H9 (cell line): ENCODE results near the gene IGSF22. TPM values are rescaled to one million over a fixed set of nuclear protein-coding genes. Genes with fewer than 3 reads are reported as not detected.
"Not testable (repeated sequence)": the region's sequence is repeated elsewhere in the genome, so short reads cannot be mapped to it uniquely, and the experiment has no call there.

Source experiments
- DNase-seq: peaks from one replicate; pipeline ENCODE4 v3.0.0-alpha.2; 2017
- H2AFZ ChIP-seq: one replicate; pipeline ENCODE4 v1.6.1; 2013; ENCODE audit warnings: mild to moderate bottlenecking, low read length, control low read depth, moderate library complexity
- H2AK5ac ChIP-seq: 2 replicates; pipeline ENCODE4 v1.6.1; 2013; ENCODE audit warnings: low read length, control low read depth, mixed read lengths; ENCODE audit not compliant: insufficient read length
- H2BK120ac ChIP-seq: one replicate; pipeline ENCODE4 v1.6.1; 2013; ENCODE audit warnings: low read depth, mild to moderate bottlenecking, low read length, control low read depth, inconsistent platforms; ENCODE audit not compliant: poor library complexity, severe bottlenecking
- H2BK12ac ChIP-seq: 2 replicates; pipeline ENCODE4 v1.6.1; 2013; ENCODE audit warnings: low read length, control low read depth, mixed read lengths, low read depth; ENCODE audit not compliant: insufficient read length
- H2BK15ac ChIP-seq: 2 replicates; pipeline ENCODE4 v1.6.1; 2013; ENCODE audit warnings: low read depth, low read length, control low read depth
- H2BK20ac ChIP-seq: one replicate; pipeline ENCODE4 v1.6.1; 2013; ENCODE audit warnings: low read depth, mild to moderate bottlenecking, low read length, control low read depth, inconsistent platforms; ENCODE audit not compliant: poor library complexity, severe bottlenecking
- H2BK5ac ChIP-seq: 2 replicates; pipeline ENCODE4 v1.6.1; 2013; ENCODE audit warnings: low read length, control low read depth, mixed read lengths; ENCODE audit not compliant: insufficient read length
- H3K14ac ChIP-seq: 2 replicates; pipeline ENCODE4 v1.6.1; 2013; ENCODE audit warnings: low read length, control low read depth; ENCODE audit not compliant: insufficient read depth
- H3K18ac ChIP-seq: 2 replicates; pipeline ENCODE4 v1.6.1; 2013; ENCODE audit warnings: low read depth, mild to moderate bottlenecking, mixed read lengths, low read length, control low read depth; ENCODE audit not compliant: insufficient read length
- H3K23ac ChIP-seq: 2 replicates; pipeline ENCODE4 v1.6.1; 2013; ENCODE audit warnings: low read length, control low read depth, mixed read lengths, low read depth; ENCODE audit not compliant: insufficient read length
- H3K23me2 ChIP-seq: 2 replicates; pipeline ENCODE4 v1.6.1; 2013; ENCODE audit warnings: low read depth, mild to moderate bottlenecking, mixed read lengths, low read length, control low read depth; ENCODE audit not compliant: insufficient read length, poor library complexity, severe bottlenecking
- H3K27ac ChIP-seq: 2 replicates; pipeline ENCODE4 v1.5.1; 2013; ENCODE audit warnings: low read length, control low read depth, mixed read lengths, low read depth; ENCODE audit not compliant: insufficient read length
- H3K27me3 ChIP-seq: 2 replicates; pipeline ENCODE4 v1.6.1; 2013; ENCODE audit warnings: low read length, control low read depth, inconsistent platforms; ENCODE audit not compliant: insufficient read depth
- H3K4ac ChIP-seq: 2 replicates; pipeline ENCODE4 v1.6.1; 2013; ENCODE audit warnings: low read depth, mild to moderate bottlenecking, control low read depth, inconsistent platforms, low read length, moderate library complexity
- H3K4me1 ChIP-seq: 2 replicates; pipeline ENCODE4 v1.6.1; 2013; ENCODE audit warnings: low read length, control low read depth, inconsistent platforms; ENCODE audit not compliant: insufficient read depth
- H3K4me2 ChIP-seq: 2 replicates; pipeline ENCODE4 v1.6.1; 2013; ENCODE audit warnings: low read length, control low read depth, mixed read lengths; ENCODE audit not compliant: insufficient read length, insufficient read depth
- H3K56ac ChIP-seq: 2 replicates; pipeline ENCODE4 v1.6.1; 2013; ENCODE audit warnings: low read depth, mild to moderate bottlenecking, mixed read lengths, low read length, control low read depth; ENCODE audit not compliant: insufficient read length
- H3K79me1 ChIP-seq: 2 replicates; pipeline ENCODE4 v1.6.1; 2013; ENCODE audit warnings: low read depth, mild to moderate bottlenecking, moderate library complexity, low read length, control low read depth, inconsistent platforms; ENCODE audit not compliant: insufficient read depth, poor library complexity, severe bottlenecking
- H3K79me2 ChIP-seq: 2 replicates; pipeline ENCODE4 v1.6.1; 2013; ENCODE audit warnings: low read length, control low read depth, inconsistent platforms; ENCODE audit not compliant: insufficient read depth
- H3K9ac ChIP-seq: 2 replicates; pipeline ENCODE4 v1.6.1; 2013; ENCODE audit warnings: low read length, control low read depth, mixed read lengths; ENCODE audit not compliant: insufficient read length; ENCODE audit errors: extremely low read depth
- H3K9me3 ChIP-seq: one replicate; pipeline ENCODE4 v1.6.1; 2013; ENCODE audit warnings: low read depth, low read length, inconsistent platforms; ENCODE audit not compliant: control insufficient read depth
- H3T11ph ChIP-seq: one replicate; pipeline ENCODE4 v1.6.1; 2013; ENCODE audit warnings: mild to moderate bottlenecking, low read length, control low read depth, inconsistent platforms
- H4K20me1 ChIP-seq: one replicate; pipeline ENCODE4 v1.6.1; 2013; ENCODE audit not compliant: control insufficient read depth, insufficient read length, insufficient read depth
- H4K5ac ChIP-seq: 2 replicates; pipeline ENCODE4 v1.6.1; 2013; ENCODE audit warnings: low read depth, mild to moderate bottlenecking, mixed read lengths, low read length, control low read depth; ENCODE audit not compliant: insufficient read length
- H4K8ac ChIP-seq: replicated peaks from 2 replicates; pipeline ENCODE4 v1.6.1; 2013; ENCODE audit warnings: low read length, control low read depth, mixed read lengths, low read depth; ENCODE audit not compliant: insufficient read length
- H4K91ac ChIP-seq: 2 replicates; pipeline ENCODE4 v1.6.1; 2013; ENCODE audit warnings: low read depth, mild to moderate bottlenecking, moderate library complexity, mixed read lengths, low read length, control low read depth; ENCODE audit not compliant: insufficient read length
- H3K27ac Mint-ChIP-seq, 3 experiments: 2 replicates in 2 of 3; 3 replicates in 1 of 3; pipeline ENCODE4 v1.8.0; 2020 to 2021; ENCODE audit warnings: mixed read lengths in 3 of 3, mild to moderate bottlenecking in 1 of 3, moderate library complexity in 1 of 3
- H3K27me3 Mint-ChIP-seq: 2 replicates; pipeline ENCODE4 v1.8.0; 2021; ENCODE audit warnings: low read depth, mild to moderate bottlenecking, moderate library complexity, mixed read lengths
- H3K36me3 Mint-ChIP-seq, 3 experiments: 2 replicates in 2 of 3; 3 replicates in 1 of 3; pipeline ENCODE4 v1.8.0; 2020 to 2021; ENCODE audit warnings: low read depth in 3 of 3, mixed read lengths in 3 of 3; ENCODE audit not compliant: insufficient read depth in 1 of 3
- H3K4me1 Mint-ChIP-seq, 2 experiments: 2 replicates each; pipeline ENCODE4 v1.8.0; 2020; ENCODE audit warnings: mixed read lengths in 2 of 2
- H3K4me3 Mint-ChIP-seq, 2 experiments: 2 replicates in 1 of 2; 3 replicates in 1 of 2; pipeline ENCODE4 v1.8.0; 2020 to 2021; ENCODE audit warnings: mild to moderate bottlenecking in 2 of 2, mixed read lengths in 2 of 2, moderate library complexity in 1 of 2
- H3K9me3 Mint-ChIP-seq, 2 experiments: 2 replicates in 1 of 2; 3 replicates in 1 of 2; pipeline ENCODE4 v1.8.0; 2020; ENCODE audit warnings: mild to moderate bottlenecking in 2 of 2, mixed read lengths in 2 of 2, moderate library complexity in 1 of 2
- WGBS: extraction: QIAGEN DNeasy Blood & Tissue Kit; methylation state at CpG from one replicate; pipeline ENCODE4 v1.1.7; 2013; ENCODE audit warnings: missing lambda C conversion rate, low lambda C conversion rate, mixed read lengths; ENCODE audit not compliant: insufficient read length; ENCODE audit errors: extremely low coverage; 5-methylcytosine and 5-hydroxymethylcytosine counted together
- total RNA-seq: library from RNA; stranded (reverse); gene quantifications from 2 replicates; pipeline ENCODE4 v1.2.1, GENCODE V29; 2021
- TF ChIP-seq, protein P1 (sequence below): fragments of 200-600 bp; sonication (generic); conservative IDR thresholded peaks from 3 replicates; pipeline ENCODE4 v1.8.0; 2021; ENCODE audit warnings: antibody characterized with exemption, mild to moderate bottlenecking

The IGSF22 gene
- total RNA-seq, 1 experiment from 2014 or later, result 0.35 TPM

DNA sequence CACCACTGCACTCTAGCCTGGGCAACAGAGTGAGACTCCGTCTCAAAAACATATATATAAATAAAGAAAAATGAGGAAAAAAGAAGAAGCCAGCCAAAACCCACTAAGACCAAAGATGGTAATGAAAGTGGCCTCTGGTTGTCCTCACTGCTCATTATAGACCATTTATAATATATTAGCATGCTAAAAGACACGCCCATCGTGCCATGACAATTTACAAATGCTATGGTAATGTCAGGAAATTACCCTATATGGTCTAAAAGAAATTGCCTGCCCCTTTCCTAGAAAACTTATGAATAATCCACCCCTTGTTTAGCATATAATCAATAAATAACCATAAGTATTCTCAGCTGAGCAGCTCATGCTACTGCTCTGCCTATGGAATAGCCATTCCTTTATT lies 43.5 kb downstream of the IGSF22 start:
- Histone ChIP-seq H3K9me3 (no peaks in the 10 kb centered on the region), H2AFZ (no peak overlapping the region), H3K4ac (no peak overlapping the region), H4K8ac (no peak overlapping the region), H3K27me3 (no peaks in the 10 kb centered on the region), H2BK120ac (no peak overlapping the region), H3K23ac (no peak overlapping the region), H3K14ac (no peak overlapping the region), H2AK5ac (no peak overlapping the region), H3T11ph (no peak overlapping the region), H2BK15ac (no peak overlapping the region), H4K91ac (no peak overlapping the region), H3K79me2 (no peaks in the 10 kb centered on the region), H2BK5ac (no peak overlapping the region), H3K4me2 (no peak overlapping the region), H3K56ac (no peak overlapping the region), H3K18ac (no peak overlapping the region), H3K4me1 (no peaks in the 10 kb centered on the region), H3K27ac (no peak overlapping the region), H2BK12ac (no peak overlapping the region), H3K79me1 (no peaks in the 10 kb centered on the region), H4K5ac (no peak overlapping the region), H4K20me1 (no peaks in the 10 kb centered on the region), H3K23me2 (no peaks in the 10 kb centered on the region), H2BK20ac (no peak overlapping the region), H3K9ac (no peak overlapping the region)
- no peak overlapping the region for H3K4me3 Mint-ChIP-seq
- no peaks in the 10 kb centered on the region; the same call in 1 of the 2 replicates for H3K27me3 Mint-ChIP-seq
- H3K9me3 Mint-ChIP-seq, result no peaks in the 10 kb centered on the region
- no CpG with 5 or more reads among the region's 3 CpGs for WGBS
- DNase-seq, result no peak
- TF ChIP-seq, protein P1, sequence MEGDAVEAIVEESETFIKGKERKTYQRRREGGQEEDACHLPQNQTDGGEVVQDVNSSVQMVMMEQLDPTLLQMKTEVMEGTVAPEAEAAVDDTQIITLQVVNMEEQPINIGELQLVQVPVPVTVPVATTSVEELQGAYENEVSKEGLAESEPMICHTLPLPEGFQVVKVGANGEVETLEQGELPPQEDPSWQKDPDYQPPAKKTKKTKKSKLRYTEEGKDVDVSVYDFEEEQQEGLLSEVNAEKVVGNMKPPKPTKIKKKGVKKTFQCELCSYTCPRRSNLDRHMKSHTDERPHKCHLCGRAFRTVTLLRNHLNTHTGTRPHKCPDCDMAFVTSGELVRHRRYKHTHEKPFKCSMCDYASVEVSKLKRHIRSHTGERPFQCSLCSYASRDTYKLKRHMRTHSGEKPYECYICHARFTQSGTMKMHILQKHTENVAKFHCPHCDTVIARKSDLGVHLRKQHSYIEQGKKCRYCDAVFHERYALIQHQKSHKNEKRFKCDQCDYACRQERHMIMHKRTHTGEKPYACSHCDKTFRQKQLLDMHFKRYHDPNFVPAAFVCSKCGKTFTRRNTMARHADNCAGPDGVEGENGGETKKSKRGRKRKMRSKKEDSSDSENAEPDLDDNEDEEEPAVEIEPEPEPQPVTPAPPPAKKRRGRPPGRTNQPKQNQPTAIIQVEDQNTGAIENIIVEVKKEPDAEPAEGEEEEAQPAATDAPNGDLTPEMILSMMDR, result no peak
- no peaks in the 10 kb centered on the region for H3K36me3 Mint-ChIP-seq
- no peak overlapping the region for H3K27ac Mint-ChIP-seq
- H3K4me1 Mint-ChIP-seq, result peaks cover 0 to 8% of the 10 kb centered on the region in 2 experiments; a peak in 2 of 4 replicates

DNA sequence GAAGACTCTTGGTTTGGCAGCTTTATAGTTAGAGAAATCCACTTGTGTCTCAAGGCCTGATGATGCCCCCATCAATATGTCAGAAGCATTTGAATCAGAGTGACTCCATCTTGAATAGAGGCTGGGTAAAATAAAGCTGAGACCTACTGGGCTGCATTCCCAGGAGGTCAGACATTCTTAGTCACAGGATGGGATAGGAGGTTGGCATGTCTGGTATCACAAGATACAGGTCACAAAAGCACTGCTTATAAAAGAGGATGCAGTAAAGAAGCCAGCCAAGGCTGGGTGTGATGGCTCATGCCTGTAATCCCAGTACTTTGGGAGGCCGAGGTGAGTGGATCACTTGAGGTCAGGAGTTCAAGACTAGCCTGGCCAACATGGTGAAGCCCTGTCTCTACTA lies 44.0 kb downstream of the IGSF22 start:
- H3K27me3 Mint-ChIP-seq, H2BK20ac ChIP-seq, DNase-seq, H3K27ac ChIP-seq, H3K4me1 Mint-ChIP-seq, H3K36me3 Mint-ChIP-seq, H2BK12ac ChIP-seq, H3K4me1 ChIP-seq, H3K56ac ChIP-seq, H3K4me2 ChIP-seq, H2BK5ac ChIP-seq, H3K9ac ChIP-seq, H3K79me1 ChIP-seq, H2AK5ac ChIP-seq, H3T11ph ChIP-seq, H2BK15ac ChIP-seq, H3K23me2 ChIP-seq, H4K8ac ChIP-seq, H3K4me3 Mint-ChIP-seq, H3K9me3 ChIP-seq, H3K18ac ChIP-seq, H3K9me3 Mint-ChIP-seq, H3K14ac ChIP-seq, H4K20me1 ChIP-seq, H3K79me2 ChIP-seq, H2AFZ ChIP-seq, H3K4ac ChIP-seq, H3K23ac ChIP-seq, H3K27ac Mint-ChIP-seq, H2BK120ac ChIP-seq, H4K5ac ChIP-seq, H3K27me3 ChIP-seq, H4K91ac ChIP-seq: not testable (repeated sequence)
- WGBS, result no CpG with 5 or more reads among the region's 1 CpG
